ENCODE data around the gene PLEKHA5.
A peak's percentile ranks its signal among the peaks of the same experiment; 100 is the strongest.

PLEKHA5 gene

DNA sequence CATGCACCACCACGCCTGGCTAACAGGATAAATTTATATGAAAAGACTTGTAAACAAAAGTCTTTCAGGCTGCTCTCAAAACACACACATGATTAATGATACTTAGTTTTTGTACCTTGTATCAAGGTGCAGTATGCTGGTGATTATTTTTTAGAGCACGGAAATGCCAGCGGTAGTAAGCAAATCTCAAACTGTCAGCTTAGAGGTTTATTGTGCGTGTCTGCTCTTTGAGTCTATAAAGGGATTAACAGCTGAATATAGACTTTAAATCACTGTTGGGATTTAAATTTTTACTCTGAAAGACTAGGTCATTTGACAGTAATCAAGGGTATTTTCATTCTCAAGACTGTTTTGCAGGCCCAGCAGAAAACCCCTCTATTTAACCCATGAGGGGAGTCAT is 50.5 kb downstream of the PLEKHA5 start:
- H3K79me2 ChIP-seq (ENCODE audit: control insufficient read depth, low read length): no peaks in the 10 kb centered on the region
- TF ChIP-seq, protein P1, sequence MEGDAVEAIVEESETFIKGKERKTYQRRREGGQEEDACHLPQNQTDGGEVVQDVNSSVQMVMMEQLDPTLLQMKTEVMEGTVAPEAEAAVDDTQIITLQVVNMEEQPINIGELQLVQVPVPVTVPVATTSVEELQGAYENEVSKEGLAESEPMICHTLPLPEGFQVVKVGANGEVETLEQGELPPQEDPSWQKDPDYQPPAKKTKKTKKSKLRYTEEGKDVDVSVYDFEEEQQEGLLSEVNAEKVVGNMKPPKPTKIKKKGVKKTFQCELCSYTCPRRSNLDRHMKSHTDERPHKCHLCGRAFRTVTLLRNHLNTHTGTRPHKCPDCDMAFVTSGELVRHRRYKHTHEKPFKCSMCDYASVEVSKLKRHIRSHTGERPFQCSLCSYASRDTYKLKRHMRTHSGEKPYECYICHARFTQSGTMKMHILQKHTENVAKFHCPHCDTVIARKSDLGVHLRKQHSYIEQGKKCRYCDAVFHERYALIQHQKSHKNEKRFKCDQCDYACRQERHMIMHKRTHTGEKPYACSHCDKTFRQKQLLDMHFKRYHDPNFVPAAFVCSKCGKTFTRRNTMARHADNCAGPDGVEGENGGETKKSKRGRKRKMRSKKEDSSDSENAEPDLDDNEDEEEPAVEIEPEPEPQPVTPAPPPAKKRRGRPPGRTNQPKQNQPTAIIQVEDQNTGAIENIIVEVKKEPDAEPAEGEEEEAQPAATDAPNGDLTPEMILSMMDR (IDR thresholded peaks at IDR 0.05; ENCODE audit: low read depth, low read length, poor library complexity, severe bottlenecking): no peak
- TF ChIP-seq EZH2phosphoT487 (IDR thresholded peaks at IDR 0.05; ENCODE audit: borderline replicate concordance, low read length): no peak
- H3F3A ChIP-seq (ENCODE audit: control insufficient read depth, insufficient read depth): no peaks in the 10 kb centered on the region
- no peak overlapping the region for H3K27ac ChIP-seq (ENCODE audit: low read depth, low read length)
- no peaks in the 10 kb centered on the region for H3K36me3 ChIP-seq (ENCODE audit: control insufficient read depth, low read length)
- no peak overlapping the region for H3K4me3 ChIP-seq (ENCODE audit: low read length)
- H4K20me1 ChIP-seq (ENCODE audit: control insufficient read depth, insufficient read depth, low read depth, low read length): no peaks in the 10 kb centered on the region
- H3K4me2 ChIP-seq (ENCODE audit: low read length): no peak overlapping the region
- no peaks in the 10 kb centered on the region for H3K27me3 ChIP-seq (ENCODE audit: control insufficient read depth, low read length)
- H3K4me1 ChIP-seq (ENCODE audit: control insufficient read depth, low read length): no peaks in the 10 kb centered on the region
- no peaks in the 10 kb centered on the region for H3K9me3 ChIP-seq (ENCODE audit: control insufficient read depth, insufficient read depth, low read length)
- no peaks in the 10 kb centered on the region for H3K9me2 ChIP-seq (replicated peaks; ENCODE audit: control insufficient read depth, low read length)

- no peak for TF ChIP-seq EZH2phosphoT487 (IDR thresholded peaks at IDR 0.05; ENCODE audit: borderline replicate concordance, low read length)
- TF ChIP-seq, protein P1 (IDR thresholded peaks at IDR 0.05; ENCODE audit: low read depth, low read length, poor library complexity, severe bottlenecking): peak; percentile 20
- Histone ChIP-seq H3K27ac (ENCODE audit: low read depth, low read length) (no peak overlapping the region), H3K4me3 (ENCODE audit: low read length) (no peak overlapping the region), H3F3A (ENCODE audit: control insufficient read depth, insufficient read depth) (no peaks in the 10 kb centered on the region), H3K4me1 (ENCODE audit: control insufficient read depth, low read length) (peaks cover 8% of the 10 kb centered on the region), H3K9me3 (ENCODE audit: control insufficient read depth, insufficient read depth, low read length) (no peaks in the 10 kb centered on the region), H3K36me3 (ENCODE audit: control insufficient read depth, low read length) (no peaks in the 10 kb centered on the region), H3K79me2 (ENCODE audit: control insufficient read depth, low read length) (0 out of 2 replicates have a peak, but pooled peaks cover 3% of the 10 kb centered on the region), H3K4me2 (ENCODE audit: low read length) (no peak overlapping the region), H4K20me1 (ENCODE audit: control insufficient read depth, insufficient read depth, low read depth, low read length) (no peaks in the 10 kb centered on the region), H3K27me3 (ENCODE audit: control insufficient read depth, low read length) (no peaks in the 10 kb centered on the region), H3K9me2 (replicated peaks; ENCODE audit: control insufficient read depth, low read length) (no peaks in the 10 kb centered on the region)
These were observed 52.3 kb downstream of the PLEKHA5 start for GRCh38 chr12:19181666-19182426.

DNA sequence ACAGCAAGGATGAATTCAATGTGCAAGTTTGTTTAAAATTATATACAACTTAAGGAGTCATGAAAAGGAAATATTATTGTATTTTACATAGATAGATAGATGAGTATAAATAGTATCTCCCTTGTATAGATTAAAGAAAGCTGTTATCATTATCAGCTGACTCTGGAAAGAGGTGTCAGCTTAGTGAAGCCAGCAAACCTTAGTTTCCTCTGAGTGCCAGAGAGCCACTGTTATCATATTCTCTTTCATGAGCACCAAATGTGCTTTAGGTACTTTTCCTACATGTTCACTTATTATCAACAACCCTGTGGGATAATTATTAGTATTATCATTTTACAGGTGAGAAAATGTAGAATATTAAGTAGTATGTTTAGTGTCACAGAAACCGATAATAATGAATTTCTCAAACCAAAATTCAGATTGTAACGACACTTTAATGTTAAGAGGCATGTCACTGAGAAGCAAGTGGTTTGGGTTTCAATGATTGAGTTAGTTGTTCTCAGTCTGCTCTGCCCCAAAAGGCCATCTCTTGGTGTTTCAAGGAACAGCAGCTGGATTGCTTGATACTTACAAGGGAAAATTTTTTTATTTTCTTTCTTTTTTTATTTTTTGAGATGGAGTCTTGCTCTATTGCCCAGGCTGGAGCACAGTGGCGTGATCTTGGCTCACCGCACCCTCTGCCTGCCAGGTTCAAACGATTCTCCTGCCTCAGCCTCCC is 53.7 kb downstream of the PLEKHA5 start:
- TF ChIP-seq, protein P1 (IDR thresholded peaks at IDR 0.05; ENCODE audit: low read depth, low read length, poor library complexity, severe bottlenecking): no peak
- no peak for TF ChIP-seq EZH2phosphoT487 (IDR thresholded peaks at IDR 0.05; ENCODE audit: borderline replicate concordance, low read length)
- Histone ChIP-seq H3K79me2 (ENCODE audit: control insufficient read depth, low read length) (0 out of 2 replicates have a peak, but pooled peaks cover 5% of the 10 kb centered on the region), H3K27ac (ENCODE audit: low read depth, low read length) (no peak overlapping the region)

More for the DNA sequence above, 53.7 kb downstream of the PLEKHA5 start:
- Histone ChIP-seq H3K4me2 (ENCODE audit: low read length) (no peak overlapping the region), H3K36me3 (ENCODE audit: control insufficient read depth, low read length) (no peaks in the 10 kb centered on the region), H3K4me1 (ENCODE audit: control insufficient read depth, low read length) (peaks cover 21% of the 10 kb centered on the region), H3K4me3 (ENCODE audit: low read length) (no peak overlapping the region), H3K9me3 (ENCODE audit: control insufficient read depth, insufficient read depth, low read length) (no peaks in the 10 kb centered on the region), H3K9me2 (replicated peaks; ENCODE audit: control insufficient read depth, low read length) (no peaks in the 10 kb centered on the region), H4K20me1 (ENCODE audit: control insufficient read depth, insufficient read depth, low read depth, low read length) (no peaks in the 10 kb centered on the region), H3K27me3 (ENCODE audit: control insufficient read depth, low read length) (no peaks in the 10 kb centered on the region), H3F3A (ENCODE audit: control insufficient read depth, insufficient read depth) (no peaks in the 10 kb centered on the region)
